Measurements from ENCODE around the gene MGAT4C. TPM values are rescaled to one million over a fixed set of nuclear protein-coding genes. Genes with fewer than 3 reads are reported as not detected.
"Not testable (repeated sequence)": the region's sequence is repeated elsewhere in the genome, so short reads cannot be mapped to it uniquely, and the experiment has no call there.

The MGAT4C gene
- total RNA-seq, 1 donor from 2014 or later = not detected

GRCh38 chr12:86228656-86229055, 27.5 kb downstream of the MGAT4C start:
- no peak for DNase-seq

- DNase-seq = no peak
Measured at GRCh38 chr12:86226481-86226880, 29.7 kb downstream of the MGAT4C start.

GRCh38 chr12:86216591-86216990, 39.6 kb downstream of the MGAT4C start:
- DNase-seq = no peak

GRCh38 chr12:86213012-86213411, 43.2 kb downstream of the MGAT4C start:
- no peak for DNase-seq

GRCh38 chr12:86198696-86199444, 57.3 kb downstream of the MGAT4C start:
- no peak for DNase-seq

- no peak for DNase-seq
Measured at GRCh38 chr12:86196465-86196864, 59.7 kb downstream of the MGAT4C start.

- no peak for DNase-seq
Measured at GRCh38 chr12:86194721-86195120, 61.5 kb downstream of the MGAT4C start.

GRCh38 chr12:86193931-86194330, 62.3 kb downstream of the MGAT4C start:
- peak; percentile 27 for DNase-seq

GRCh38 chr12:86188226-86188625, 68.0 kb downstream of the MGAT4C start:
- DNase-seq = no peak

GRCh38 chr12:86186449-86186848, 69.7 kb downstream of the MGAT4C start:
- DNase-seq = no peak

GRCh38 chr12:86179855-86180254, 76.3 kb downstream of the MGAT4C start:
- DNase-seq = no peak

GRCh38 chr12:86174188-86174587, 82.0 kb downstream of the MGAT4C start:
- DNase-seq = no peak

- DNase-seq = no peak
Measured at GRCh38 chr12:86172913-86173443, 83.2 kb downstream of the MGAT4C start.

GRCh38 chr12:86170051-86170450, 86.1 kb downstream of the MGAT4C start:
- DNase-seq = no peak

GRCh38 chr12:86158956-86159355, 97.2 kb downstream of the MGAT4C start:
- DNase-seq = no peak

- no peak for DNase-seq
Measured at GRCh38 chr12:86154620-86155019, 101.6 kb downstream of the MGAT4C start.

- DNase-seq = no peak
Measured at GRCh38 chr12:86148612-86149011, 107.6 kb downstream of the MGAT4C start.

GRCh38 chr12:86148071-86148470, 108.1 kb downstream of the MGAT4C start:
- no peak for DNase-seq

- no peak for DNase-seq
Measured at GRCh38 chr12:86145156-86145555, 111.0 kb downstream of the MGAT4C start.

GRCh38 chr12:86143162-86143561, 113.0 kb downstream of the MGAT4C start:
- no peak for DNase-seq

- DNase-seq = no peak
Measured at GRCh38 chr12:86139671-86140070, 116.5 kb downstream of the MGAT4C start.

GRCh38 chr12:86138770-86139169, 117.4 kb downstream of the MGAT4C start:
- peak; percentile 1 for DNase-seq

- peak; percentile 58 for DNase-seq
Measured at GRCh38 chr12:86137936-86138335, 118.3 kb downstream of the MGAT4C start.

- DNase-seq = no peak
Measured at GRCh38 chr12:86134561-86134960, 121.6 kb downstream of the MGAT4C start.

GRCh38 chr12:86126900-86127299, 129.3 kb downstream of the MGAT4C start:
- DNase-seq = not testable (repeated sequence)
